ENCODE data around the gene CNPPD1. TPM values are rescaled to one million over a fixed set of nuclear protein-coding genes. Genes with fewer than 3 reads are reported as not detected.

Gene CNPPD1
- total RNA-seq, 1 donor from 2014 or later = 15.8 TPM

- Mint-ChIP-seq H3K27ac (no peak overlapping the region), H3K4me1 (peaks cover 19% of the 10 kb centered on the region), H3K36me3 (peaks cover 4% of the 10 kb centered on the region), H3K27me3 (ENCODE audit: insufficient read depth, low read depth) (peaks cover 5% of the 10 kb centered on the region), H3K9me3 (peaks cover 4% of the 10 kb centered on the region), H3K4me3 (peak overlapping the region; percentile 95)
- no peak overlapping the region for H3K27ac ChIP-seq
- peak overlapping the region; percentile 66 for H3K4me3 ChIP-seq
- no peaks in the 10 kb centered on the region for H3K27me3 ChIP-seq
- peaks cover 26% of the 10 kb centered on the region for H3F3A ChIP-seq (ENCODE audit: low read depth)
- no peaks in the 10 kb centered on the region for H4K20me1 ChIP-seq (ENCODE audit: low read depth)
- H3K9me3 ChIP-seq (ENCODE audit: low read depth) = no peaks in the 10 kb centered on the region
- TF ChIP-seq CTCF (IDR thresholded peaks at IDR 0.05) = no peak
- no peak for TF ChIP-seq EZH2 (IDR thresholded peaks at IDR 0.05)
- TF ChIP-seq EZH2phosphoT487 (IDR thresholded peaks at IDR 0.05) = no peak
- H3K4me2 ChIP-seq = peak overlapping the region; percentile 76
- peak overlapping the region; percentile 20 for H2AFZ ChIP-seq (replicated peaks)
- H3K4me1 ChIP-seq = peaks cover 7% of the 10 kb centered on the region
- DNase-seq (ENCODE audit: low spot score) = no peak
- H3K79me2 ChIP-seq (ENCODE audit: low read depth) = no peaks in the 10 kb centered on the region
- H3K9ac ChIP-seq = no peak overlapping the region
- no peaks in the 10 kb centered on the region for H3K36me3 ChIP-seq
Observed at GRCh38 chr2:219207134-219207883, 30.6 kb upstream of the CNPPD1 start.

- Mint-ChIP-seq H3K36me3 (peaks cover 2% of the 10 kb centered on the region), H3K9me3 (peaks cover 4% of the 10 kb centered on the region), H3K27ac (peak within 1 kb of the TSS; percentile 94), H3K4me1 (peaks cover 19% of the 10 kb centered on the region), H3K27me3 (ENCODE audit: insufficient read depth, low read depth) (peaks cover 2% of the 10 kb centered on the region), H3K4me3 (peak within 1 kb of the TSS; percentile 95)
- H3K79me2 ChIP-seq (ENCODE audit: low read depth) = no peaks in the 10 kb centered on the region
- H3K27me3 ChIP-seq = no peaks in the 10 kb centered on the region
- no peaks in the 10 kb centered on the region for H3K9me3 ChIP-seq (ENCODE audit: low read depth)
- H3K9ac ChIP-seq = no peak within 1 kb of the TSS
- H3K36me3 ChIP-seq = no peaks in the 10 kb centered on the region
- H2AFZ ChIP-seq (replicated peaks) = peak within 1 kb of the TSS; percentile 88
- TF ChIP-seq EZH2 (IDR thresholded peaks at IDR 0.05) (no peak), CTCF (IDR thresholded peaks at IDR 0.05) (no peak), EZH2phosphoT487 (IDR thresholded peaks at IDR 0.05) (no peak)
- DNase-seq (ENCODE audit: low spot score) = peak; percentile 99
- peak within 1 kb of the TSS; percentile 76 for H3K4me2 ChIP-seq
- H3K4me3 ChIP-seq = peak within 1 kb of the TSS; percentile 66
- H4K20me1 ChIP-seq (ENCODE audit: low read depth) = no peaks in the 10 kb centered on the region
- peaks cover 7% of the 10 kb centered on the region for H3K4me1 ChIP-seq
- H3K27ac ChIP-seq = no peak within 1 kb of the TSS
- H3F3A ChIP-seq (ENCODE audit: low read depth) = peaks cover 26% of the 10 kb centered on the region
Observed at GRCh38 chr2:219206328-219207133, 29.8 kb upstream of the CNPPD1 start, which contains the start of gene ZFAND2B. Gene ZFAND2B (plus strand): TSS chr2:219206782. CDS start chr2:219206988, 206 bp downstream.

- H3K4me1 Mint-ChIP-seq = peaks cover 20% of the 10 kb centered on the region
- Histone ChIP-seq H3K36me3 (no peaks in the 10 kb centered on the region), H3K9me3 (ENCODE audit: low read depth) (no peaks in the 10 kb centered on the region), H3K27me3 (no peaks in the 10 kb centered on the region), H2AFZ (replicated peaks) (peak overlapping the region; percentile 88), H3K4me3 (peak overlapping the region; percentile 66), H3K9ac (no peak overlapping the region), H3K4me2 (peak overlapping the region; percentile 76), H4K20me1 (ENCODE audit: low read depth) (no peaks in the 10 kb centered on the region), H3K27ac (no peak overlapping the region), H3K79me2 (ENCODE audit: low read depth) (no peaks in the 10 kb centered on the region), H3K4me1 (peaks cover 7% of the 10 kb centered on the region), H3F3A (ENCODE audit: low read depth) (peaks cover 26% of the 10 kb centered on the region)
- TF ChIP-seq EZH2phosphoT487 (IDR thresholded peaks at IDR 0.05) (no peak), CTCF (IDR thresholded peaks at IDR 0.05) (no peak), EZH2 (IDR thresholded peaks at IDR 0.05) (no peak)
- peaks cover 2% of the 10 kb centered on the region for H3K36me3 Mint-ChIP-seq
- H3K27me3 Mint-ChIP-seq (ENCODE audit: insufficient read depth, low read depth) = peaks cover 2% of the 10 kb centered on the region
- H3K4me3 Mint-ChIP-seq = peak overlapping the region; percentile 95
- no peak for DNase-seq (ENCODE audit: low spot score)
- H3K27ac Mint-ChIP-seq = peak overlapping the region; percentile 94
- peaks cover 6% of the 10 kb centered on the region for H3K9me3 Mint-ChIP-seq
Observed at GRCh38 chr2:219205981-219206327, 29.2 kb upstream of the CNPPD1 start.
